ENCODE data around the gene U2AF1L4.
A peak's percentile ranks its signal among the peaks of the same experiment; 100 is the strongest.

Gene U2AF1L4

DNA sequence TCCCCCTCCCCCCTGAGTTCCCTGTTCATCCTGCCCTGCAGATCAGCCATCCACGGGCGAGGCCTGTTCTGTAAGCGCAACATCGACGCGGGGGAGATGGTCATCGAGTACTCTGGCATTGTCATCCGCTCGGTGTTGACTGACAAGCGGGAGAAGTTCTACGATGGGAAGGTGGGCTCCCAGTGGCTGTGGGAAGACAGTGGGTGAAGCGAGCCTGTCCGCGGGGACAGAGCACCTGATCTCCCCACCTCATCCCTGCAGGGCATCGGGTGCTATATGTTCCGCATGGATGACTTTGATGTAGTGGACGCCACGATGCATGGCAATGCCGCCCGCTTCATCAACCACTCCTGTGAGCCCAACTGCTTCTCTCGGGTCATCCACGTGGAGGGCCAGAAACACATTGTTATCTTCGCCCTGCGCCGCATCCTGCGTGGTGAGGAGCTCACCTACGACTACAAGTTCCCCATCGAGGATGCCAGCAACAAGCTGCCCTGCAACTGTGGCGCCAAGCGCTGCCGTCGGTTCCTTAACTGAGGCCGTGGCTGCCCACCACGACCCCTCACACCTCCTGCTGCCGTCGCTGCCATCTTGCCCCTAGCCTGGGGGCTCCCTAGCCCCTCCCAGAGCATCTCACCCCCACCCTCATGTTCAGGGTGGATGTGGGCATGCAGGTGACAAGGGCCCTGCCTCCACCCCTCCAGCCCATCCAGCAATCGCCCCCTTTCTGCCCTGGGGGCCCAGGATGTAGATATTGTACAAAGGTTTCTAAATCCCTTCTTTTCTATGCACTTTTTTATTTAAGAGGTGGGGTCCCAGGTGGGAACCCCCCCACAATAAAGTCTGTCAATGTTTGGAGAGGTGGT, 7.0 kb downstream of the U2AF1L4 start:
- no peaks in the 10 kb centered on the region for H3F3A ChIP-seq (ENCODE audit: low read depth)
- H3K4me3 ChIP-seq (ENCODE audit: low read length, poor library complexity, severe bottlenecking): no peak overlapping the region
- H3K9me3 ChIP-seq (ENCODE audit: insufficient read depth, low read depth, low read length): no peaks in the 10 kb centered on the region
- H3K79me2 ChIP-seq (ENCODE audit: insufficient read depth, low read length): no peaks in the 10 kb centered on the region
- no peaks in the 10 kb centered on the region for H3K9me2 ChIP-seq (replicated peaks; ENCODE audit: low read depth, low read length)
- TF ChIP-seq, protein P1, sequence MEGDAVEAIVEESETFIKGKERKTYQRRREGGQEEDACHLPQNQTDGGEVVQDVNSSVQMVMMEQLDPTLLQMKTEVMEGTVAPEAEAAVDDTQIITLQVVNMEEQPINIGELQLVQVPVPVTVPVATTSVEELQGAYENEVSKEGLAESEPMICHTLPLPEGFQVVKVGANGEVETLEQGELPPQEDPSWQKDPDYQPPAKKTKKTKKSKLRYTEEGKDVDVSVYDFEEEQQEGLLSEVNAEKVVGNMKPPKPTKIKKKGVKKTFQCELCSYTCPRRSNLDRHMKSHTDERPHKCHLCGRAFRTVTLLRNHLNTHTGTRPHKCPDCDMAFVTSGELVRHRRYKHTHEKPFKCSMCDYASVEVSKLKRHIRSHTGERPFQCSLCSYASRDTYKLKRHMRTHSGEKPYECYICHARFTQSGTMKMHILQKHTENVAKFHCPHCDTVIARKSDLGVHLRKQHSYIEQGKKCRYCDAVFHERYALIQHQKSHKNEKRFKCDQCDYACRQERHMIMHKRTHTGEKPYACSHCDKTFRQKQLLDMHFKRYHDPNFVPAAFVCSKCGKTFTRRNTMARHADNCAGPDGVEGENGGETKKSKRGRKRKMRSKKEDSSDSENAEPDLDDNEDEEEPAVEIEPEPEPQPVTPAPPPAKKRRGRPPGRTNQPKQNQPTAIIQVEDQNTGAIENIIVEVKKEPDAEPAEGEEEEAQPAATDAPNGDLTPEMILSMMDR (conservative IDR thresholded peaks at IDR 0.05; ENCODE audit: low read length): no peak
- no peak for TF ChIP-seq EZH2phosphoT487 (IDR thresholded peaks at IDR 0.05; ENCODE audit: borderline replicate concordance)
- peaks cover 23% of the 10 kb centered on the region; the same call in 1 of the 2 replicates for H3K36me3 ChIP-seq (ENCODE audit: insufficient read depth, low read length)
- H4K20me1 ChIP-seq (ENCODE audit: insufficient read depth, low read length, poor library complexity, severe bottlenecking): no peaks in the 10 kb centered on the region
- no peak overlapping the region for H3K4me2 ChIP-seq (ENCODE audit: low read depth, low read length, poor library complexity, severe bottlenecking)
- H3K27me3 ChIP-seq (ENCODE audit: insufficient read depth, low read length, poor library complexity, severe bottlenecking): no peaks in the 10 kb centered on the region
- no peak overlapping the region for H3K9ac ChIP-seq (ENCODE audit: low read depth, low read length, poor library complexity, severe bottlenecking)
- H2AFZ ChIP-seq (ENCODE audit: low read length): no peak overlapping the region
- peaks cover 7% of the 10 kb centered on the region for H3K4me1 ChIP-seq (ENCODE audit: insufficient read depth, low read length, poor library complexity, severe bottlenecking)

DNA sequence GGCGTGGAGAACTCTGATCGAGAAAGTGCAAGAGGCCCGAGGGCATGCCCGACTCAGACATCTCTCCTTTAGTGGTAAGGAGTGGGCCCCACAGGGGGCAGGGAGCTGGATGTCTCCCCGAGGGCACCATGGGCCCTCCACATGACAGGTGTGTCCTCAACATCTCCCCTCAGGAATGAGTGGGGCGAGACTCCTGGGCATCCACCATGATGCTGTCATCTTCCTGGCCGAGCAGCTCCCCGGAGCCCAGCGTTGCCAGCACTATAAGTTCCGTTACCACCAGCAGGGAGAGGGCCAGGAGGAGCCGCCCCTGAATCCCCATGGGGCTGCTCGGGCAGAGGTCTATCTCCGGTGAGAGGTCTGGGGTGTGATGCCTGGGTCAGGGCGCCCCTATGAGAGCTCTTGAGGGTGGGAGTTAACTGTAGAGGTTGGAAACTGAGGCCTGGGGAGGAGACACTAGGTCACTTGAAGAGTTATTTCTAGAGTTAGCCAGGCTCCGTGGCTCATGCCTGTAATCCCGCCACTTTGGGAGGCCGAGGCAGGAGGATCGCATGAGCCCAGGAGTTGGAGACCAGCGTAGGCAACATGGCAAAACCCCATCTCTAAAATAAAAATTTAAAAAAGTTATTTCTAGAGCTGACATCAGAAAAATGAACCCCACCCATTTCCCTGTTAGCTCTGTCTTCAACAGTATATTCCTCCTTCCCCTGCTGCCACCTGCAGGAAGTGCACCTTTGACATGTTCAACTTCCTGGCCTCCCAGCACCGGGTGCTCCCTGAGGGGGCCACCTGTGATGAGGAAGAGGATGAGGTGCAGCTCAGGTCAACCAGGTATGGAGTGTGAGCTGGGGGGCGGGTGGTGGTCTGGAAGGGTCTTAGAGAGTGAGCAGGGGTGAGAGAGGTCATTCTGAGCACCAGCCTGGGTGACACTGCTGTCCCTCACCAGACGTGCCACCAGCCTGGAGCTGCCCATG, 8.0 kb downstream of the U2AF1L4 start:
- Histone ChIP-seq H3K4me2 (ENCODE audit: low read depth, low read length, poor library complexity, severe bottlenecking) (no peak overlapping the region), H2AFZ (ENCODE audit: low read length) (no peak overlapping the region), H3K9me3 (ENCODE audit: insufficient read depth, low read depth, low read length) (no peaks in the 10 kb centered on the region), H3K9ac (ENCODE audit: low read depth, low read length, poor library complexity, severe bottlenecking) (no peak overlapping the region), H4K20me1 (ENCODE audit: insufficient read depth, low read length, poor library complexity, severe bottlenecking) (no peaks in the 10 kb centered on the region), H3K36me3 (ENCODE audit: insufficient read depth, low read length) (peaks cover 23% of the 10 kb centered on the region; the same call in 1 of the 2 replicates), H3K4me1 (ENCODE audit: insufficient read depth, low read length, poor library complexity, severe bottlenecking) (peaks cover 4% of the 10 kb centered on the region), H3F3A (ENCODE audit: low read depth) (no peaks in the 10 kb centered on the region), H3K27me3 (ENCODE audit: insufficient read depth, low read length, poor library complexity, severe bottlenecking) (no peaks in the 10 kb centered on the region), H3K9me2 (replicated peaks; ENCODE audit: low read depth, low read length) (no peaks in the 10 kb centered on the region), H3K4me3 (ENCODE audit: low read length, poor library complexity, severe bottlenecking) (no peak overlapping the region), H3K79me2 (ENCODE audit: insufficient read depth, low read length) (no peaks in the 10 kb centered on the region)
- TF ChIP-seq EZH2phosphoT487 (IDR thresholded peaks at IDR 0.05; ENCODE audit: borderline replicate concordance): no peak
- TF ChIP-seq, protein P1 (conservative IDR thresholded peaks at IDR 0.05; ENCODE audit: low read length): 0 out of 2 replicates have a peak, but pooled peaks have one; percentile 17

DNA sequence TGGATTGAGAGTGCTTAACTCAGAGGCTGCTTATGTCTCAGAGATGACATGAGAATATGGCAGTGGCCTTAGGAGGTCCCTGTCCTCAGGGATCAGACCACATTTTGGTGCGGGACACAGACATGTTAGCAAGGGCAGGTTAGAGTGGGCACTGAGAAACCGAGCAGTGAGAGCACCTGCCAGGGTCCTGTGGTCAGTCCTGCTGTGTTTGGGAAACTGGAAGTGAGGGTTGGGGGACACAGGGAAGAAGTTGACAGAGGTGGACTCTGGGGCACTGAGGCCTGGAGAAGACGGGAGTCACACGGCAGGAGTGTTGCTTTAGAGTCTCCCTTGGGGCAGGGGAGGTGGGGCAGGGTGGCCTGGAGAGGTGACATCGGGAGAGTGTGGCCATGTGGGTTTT, 10.3 kb downstream of the U2AF1L4 start:
- Histone ChIP-seq H3K27me3 (ENCODE audit: insufficient read depth, low read length, poor library complexity, severe bottlenecking) (no peaks in the 10 kb centered on the region), H3K4me1 (ENCODE audit: insufficient read depth, low read length, poor library complexity, severe bottlenecking) (no peaks in the 10 kb centered on the region), H3K9me2 (replicated peaks; ENCODE audit: low read depth, low read length) (no peaks in the 10 kb centered on the region), H3K4me3 (ENCODE audit: low read length, poor library complexity, severe bottlenecking) (no peak overlapping the region), H3K36me3 (ENCODE audit: insufficient read depth, low read length) (peaks cover 36% of the 10 kb centered on the region; the same call in 1 of the 2 replicates), H3K4me2 (ENCODE audit: low read depth, low read length, poor library complexity, severe bottlenecking) (no peak overlapping the region), H3K9ac (ENCODE audit: low read depth, low read length, poor library complexity, severe bottlenecking) (no peak overlapping the region), H3K79me2 (ENCODE audit: insufficient read depth, low read length) (no peaks in the 10 kb centered on the region), H3K9me3 (ENCODE audit: insufficient read depth, low read depth, low read length) (no peaks in the 10 kb centered on the region), H2AFZ (ENCODE audit: low read length) (no peak overlapping the region), H3F3A (ENCODE audit: low read depth) (no peaks in the 10 kb centered on the region), H4K20me1 (ENCODE audit: insufficient read depth, low read length, poor library complexity, severe bottlenecking) (no peaks in the 10 kb centered on the region)
- TF ChIP-seq, protein P1 (conservative IDR thresholded peaks at IDR 0.05; ENCODE audit: low read length): no peak
- TF ChIP-seq EZH2phosphoT487 (IDR thresholded peaks at IDR 0.05; ENCODE audit: borderline replicate concordance): no peak

All from Loucy (cell line).